ENCODE measurements around the gene SNCB. TPM values are rescaled to one million over a fixed set of nuclear protein-coding genes. Genes with fewer than 3 reads are reported as not detected.
A peak's percentile ranks its signal among the peaks of the same experiment; 100 is the strongest.

The SNCB gene
- total RNA-seq, 1 donor from 2014 or later, result not detected

DNA sequence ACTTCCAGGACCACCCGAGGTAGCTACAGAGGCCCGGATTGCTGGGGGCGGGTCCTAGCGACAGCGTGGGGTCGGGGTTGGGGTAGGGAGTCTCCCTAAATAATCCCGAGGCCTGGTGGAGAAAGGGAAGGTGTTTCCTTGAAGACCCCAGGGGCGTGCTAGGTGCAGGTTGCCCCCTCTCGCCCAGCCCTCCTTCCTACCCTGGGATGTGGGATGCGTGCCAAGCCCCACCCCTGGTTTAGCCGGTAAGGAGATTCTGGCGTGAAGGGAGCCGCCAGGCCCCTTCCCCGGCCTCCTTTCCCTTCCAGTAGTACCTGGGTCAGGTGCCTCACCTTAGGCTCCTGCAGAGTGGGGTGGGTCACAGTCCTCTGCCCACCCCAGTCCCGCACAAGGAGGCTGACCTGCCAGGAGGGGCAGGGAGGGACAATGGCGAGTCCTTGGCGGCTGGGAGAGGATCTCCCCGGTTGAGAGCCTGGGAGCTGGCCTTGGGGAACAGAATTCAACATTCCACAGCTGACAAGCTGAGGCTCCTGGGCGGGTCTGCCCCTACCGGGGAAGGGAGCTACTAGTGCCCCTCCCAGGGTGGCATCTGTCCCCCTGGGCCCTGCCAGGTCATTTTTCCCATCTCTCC is 17.6 kb upstream of the SNCB start:
- Mint-ChIP-seq H3K4me3 (peak overlapping the region; percentile 89), H3K9me3 (no peaks in the 10 kb centered on the region), H3K36me3 (peaks cover 2% of the 10 kb centered on the region), H3K27me3 (ENCODE audit: low read depth) (no peaks in the 10 kb centered on the region), H3K4me1 (peaks cover 17% of the 10 kb centered on the region), H3K27ac (peak overlapping the region; percentile 84)
- peak; percentile 64 to 83 for DNase-seq (ENCODE audit: low spot score in 2 of 2, unreplicated experiment in 2 of 2)
- TF ChIP-seq, protein P1, sequence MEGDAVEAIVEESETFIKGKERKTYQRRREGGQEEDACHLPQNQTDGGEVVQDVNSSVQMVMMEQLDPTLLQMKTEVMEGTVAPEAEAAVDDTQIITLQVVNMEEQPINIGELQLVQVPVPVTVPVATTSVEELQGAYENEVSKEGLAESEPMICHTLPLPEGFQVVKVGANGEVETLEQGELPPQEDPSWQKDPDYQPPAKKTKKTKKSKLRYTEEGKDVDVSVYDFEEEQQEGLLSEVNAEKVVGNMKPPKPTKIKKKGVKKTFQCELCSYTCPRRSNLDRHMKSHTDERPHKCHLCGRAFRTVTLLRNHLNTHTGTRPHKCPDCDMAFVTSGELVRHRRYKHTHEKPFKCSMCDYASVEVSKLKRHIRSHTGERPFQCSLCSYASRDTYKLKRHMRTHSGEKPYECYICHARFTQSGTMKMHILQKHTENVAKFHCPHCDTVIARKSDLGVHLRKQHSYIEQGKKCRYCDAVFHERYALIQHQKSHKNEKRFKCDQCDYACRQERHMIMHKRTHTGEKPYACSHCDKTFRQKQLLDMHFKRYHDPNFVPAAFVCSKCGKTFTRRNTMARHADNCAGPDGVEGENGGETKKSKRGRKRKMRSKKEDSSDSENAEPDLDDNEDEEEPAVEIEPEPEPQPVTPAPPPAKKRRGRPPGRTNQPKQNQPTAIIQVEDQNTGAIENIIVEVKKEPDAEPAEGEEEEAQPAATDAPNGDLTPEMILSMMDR (IDR thresholded peaks at IDR 0.05; ENCODE audit: unreplicated experiment), result no peak

DNA sequence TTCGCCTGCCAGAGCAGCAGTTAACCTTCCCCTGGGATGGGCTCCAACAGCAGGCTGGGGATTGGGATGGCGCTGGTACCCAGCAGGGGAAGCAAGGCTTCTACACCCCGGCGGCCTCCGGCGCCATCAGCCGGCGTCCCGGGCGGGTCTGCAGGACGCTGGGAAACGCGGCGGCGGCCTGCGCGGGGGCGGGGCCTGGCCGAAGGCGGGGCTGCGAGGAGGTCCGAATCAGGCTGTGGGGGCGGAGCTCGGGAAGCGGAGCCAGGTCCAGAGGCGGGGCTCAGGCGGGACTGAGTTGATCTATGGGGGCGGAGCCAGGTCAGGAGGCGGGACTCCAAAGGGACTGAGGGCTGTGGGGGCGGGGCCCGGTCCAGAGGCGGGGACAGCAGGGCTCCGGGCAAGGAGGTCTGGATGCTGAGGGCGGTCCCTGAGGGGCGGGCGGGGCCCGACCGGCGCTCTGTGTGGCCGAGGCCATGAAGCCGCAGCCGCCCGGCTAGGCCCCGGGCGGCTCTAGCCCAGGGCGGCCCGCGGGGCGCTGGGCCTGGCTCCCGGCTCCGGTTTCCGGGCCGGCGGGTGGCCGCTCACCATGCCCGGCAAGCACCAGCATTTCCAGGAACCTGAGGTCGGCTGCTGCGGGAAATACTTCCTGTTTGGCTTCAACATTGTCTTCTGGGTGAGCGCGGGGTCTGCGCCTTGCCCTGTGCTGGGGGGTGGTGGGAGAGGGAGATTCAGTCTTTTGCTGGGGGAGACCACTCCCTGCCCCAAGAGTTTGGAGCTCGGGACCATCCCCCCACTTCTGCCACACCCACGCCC is 16.9 kb upstream of the SNCB start, which contains the start of gene TSPAN17:
Gene TSPAN17 (plus strand): TSS at position 455 of the 813 bp plus-strand sequence. CDS start 132 bp downstream, at position 587.
- Mint-ChIP-seq H3K9me3 (no peaks in the 10 kb centered on the region), H3K27me3 (ENCODE audit: low read depth) (no peaks in the 10 kb centered on the region)

DNA sequence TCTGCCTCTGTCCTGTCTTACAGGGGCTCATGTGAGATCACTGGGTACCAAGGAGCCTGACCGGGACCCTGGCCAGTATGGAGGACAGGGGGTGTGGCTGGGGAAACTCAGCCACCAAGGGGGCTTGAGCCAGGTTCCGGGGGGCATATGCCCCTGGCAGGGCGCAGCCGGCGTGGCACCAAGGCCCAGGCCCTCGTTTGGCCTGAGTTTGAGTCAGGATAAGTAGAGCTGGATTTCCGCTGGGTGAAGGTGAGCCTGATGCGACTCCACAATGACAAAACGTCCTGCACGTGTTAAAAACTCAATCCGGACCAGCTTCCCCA is 16.3 kb upstream of the SNCB start:
- peaks cover 1% of the 10 kb centered on the region for H3K27me3 Mint-ChIP-seq (ENCODE audit: low read depth)
- peaks cover 17% of the 10 kb centered on the region for H3K4me1 Mint-ChIP-seq
- H3K4me3 Mint-ChIP-seq, result peak overlapping the region; percentile 68
- H3K36me3 Mint-ChIP-seq, result no peaks in the 10 kb centered on the region
- no peak for DNase-seq (ENCODE audit: low spot score in 2 of 2, unreplicated experiment in 2 of 2)
- H3K9me3 Mint-ChIP-seq, result no peaks in the 10 kb centered on the region
- TF ChIP-seq, protein P1 (IDR thresholded peaks at IDR 0.05; ENCODE audit: unreplicated experiment), result no peak
- H3K27ac Mint-ChIP-seq, result peak overlapping the region; percentile 83

More for the DNA sequence above, 16.9 kb upstream of the SNCB start, which contains the start of gene TSPAN17:
- Mint-ChIP-seq H3K4me3 (peak within 1 kb of the TSS; percentile 89), H3K4me1 (peaks cover 17% of the 10 kb centered on the region), H3K27ac (peak within 1 kb of the TSS; percentile 84), H3K36me3 (no peaks in the 10 kb centered on the region)
- DNase-seq (ENCODE audit: low spot score in 2 of 2, unreplicated experiment in 2 of 2), result peak; percentile 100
- TF ChIP-seq, protein P1 (IDR thresholded peaks at IDR 0.05; ENCODE audit: unreplicated experiment), result no peak

DNA sequence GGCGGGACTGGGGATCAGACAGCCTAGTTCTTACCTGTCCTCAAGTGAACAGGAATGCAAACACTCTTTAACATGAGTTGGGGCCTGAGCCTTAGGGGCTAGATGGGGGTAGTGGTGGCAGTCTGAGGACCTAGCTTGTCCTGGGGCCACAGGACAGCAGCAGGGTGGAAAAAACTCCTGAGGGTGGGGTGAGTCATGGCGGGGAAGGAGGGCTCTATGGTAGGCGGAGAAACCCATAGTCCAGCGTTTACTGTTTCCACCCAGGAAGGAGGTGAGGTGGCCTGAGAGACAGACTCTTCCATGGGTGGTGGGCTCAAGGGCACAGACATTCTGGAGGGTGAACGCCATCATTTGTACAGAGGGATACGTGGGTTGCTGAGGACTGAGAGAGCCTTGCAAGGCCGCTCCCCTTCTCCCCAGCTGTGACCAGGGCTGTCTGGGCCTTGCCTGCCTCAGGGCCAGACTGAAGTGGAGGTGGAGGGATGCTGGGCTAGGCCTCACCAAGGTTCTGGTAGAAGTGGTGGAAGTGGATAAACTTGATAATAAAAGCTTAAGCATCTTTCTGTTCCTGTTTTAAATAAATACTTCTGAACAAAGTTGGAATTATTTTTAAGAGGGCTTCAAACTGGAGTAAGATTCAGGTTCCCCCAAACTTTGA is 15.8 kb upstream of the SNCB start:
- Mint-ChIP-seq H3K27ac (no peak overlapping the region), H3K27me3 (ENCODE audit: low read depth) (peaks cover 1% of the 10 kb centered on the region), H3K36me3 (no peaks in the 10 kb centered on the region), H3K4me3 (peak overlapping the region; percentile 68), H3K4me1 (peaks cover 17% of the 10 kb centered on the region), H3K9me3 (no peaks in the 10 kb centered on the region)
- DNase-seq (ENCODE audit: low spot score in 2 of 2, unreplicated experiment in 2 of 2), result no peak
- TF ChIP-seq, protein P1 (IDR thresholded peaks at IDR 0.05; ENCODE audit: unreplicated experiment), result no peak

DNA sequence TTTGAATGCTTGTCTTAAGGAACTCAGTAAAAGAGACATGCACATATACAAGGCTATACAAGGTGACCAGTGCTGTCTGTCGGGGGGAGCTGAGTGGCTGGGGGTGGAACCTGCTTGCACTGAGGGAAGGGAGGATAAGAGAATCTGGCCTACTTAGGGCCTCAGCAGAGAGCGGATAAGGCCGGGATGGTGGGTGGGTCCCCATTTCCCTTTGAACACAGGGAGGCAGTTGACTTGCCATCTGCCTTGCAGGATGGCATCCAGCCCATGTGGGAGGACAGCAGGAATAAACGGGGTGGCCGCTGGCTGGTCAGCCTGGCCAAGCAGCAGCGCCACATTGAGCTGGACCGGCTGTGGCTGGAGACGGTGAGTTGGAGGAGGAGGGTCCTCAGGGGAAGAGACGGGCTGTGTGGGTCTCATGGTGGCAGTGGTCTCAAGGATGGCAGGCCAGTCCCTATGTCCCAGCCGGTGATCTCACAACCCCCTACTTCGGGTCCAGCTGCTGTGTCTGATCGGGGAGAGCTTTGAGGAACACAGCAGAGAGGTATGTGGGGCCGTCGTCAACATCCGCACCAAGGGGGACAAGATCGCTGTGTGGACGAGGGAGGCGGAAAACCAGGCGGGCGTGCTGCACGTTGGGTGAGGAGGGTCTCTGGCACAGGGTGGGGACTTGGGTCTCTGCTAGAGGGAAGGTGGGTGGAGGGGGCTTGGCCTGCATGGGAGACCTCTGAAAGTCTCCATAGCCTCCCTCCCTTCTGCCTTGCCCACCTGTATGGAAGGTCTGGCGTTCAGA is 14.7 kb upstream of the SNCB start:
- Mint-ChIP-seq H3K27me3 (ENCODE audit: low read depth) (peaks cover 6% of the 10 kb centered on the region), H3K4me1 (peaks cover 15% of the 10 kb centered on the region), H3K4me3 (no peak overlapping the region), H3K9me3 (no peaks in the 10 kb centered on the region), H3K36me3 (no peaks in the 10 kb centered on the region), H3K27ac (no peak overlapping the region)
- no peak for DNase-seq (ENCODE audit: low spot score in 2 of 2, unreplicated experiment in 2 of 2)
- TF ChIP-seq, protein P1 (IDR thresholded peaks at IDR 0.05; ENCODE audit: unreplicated experiment), result no peak
